Measurements from ENCODE around the gene USP6NL. TPM values are rescaled to one million over a fixed set of nuclear protein-coding genes. Genes with fewer than 3 reads are reported as not detected.

Gene USP6NL
- total RNA-seq, result 3.6 and 4.1 TPM in 2 replicates

DNA sequence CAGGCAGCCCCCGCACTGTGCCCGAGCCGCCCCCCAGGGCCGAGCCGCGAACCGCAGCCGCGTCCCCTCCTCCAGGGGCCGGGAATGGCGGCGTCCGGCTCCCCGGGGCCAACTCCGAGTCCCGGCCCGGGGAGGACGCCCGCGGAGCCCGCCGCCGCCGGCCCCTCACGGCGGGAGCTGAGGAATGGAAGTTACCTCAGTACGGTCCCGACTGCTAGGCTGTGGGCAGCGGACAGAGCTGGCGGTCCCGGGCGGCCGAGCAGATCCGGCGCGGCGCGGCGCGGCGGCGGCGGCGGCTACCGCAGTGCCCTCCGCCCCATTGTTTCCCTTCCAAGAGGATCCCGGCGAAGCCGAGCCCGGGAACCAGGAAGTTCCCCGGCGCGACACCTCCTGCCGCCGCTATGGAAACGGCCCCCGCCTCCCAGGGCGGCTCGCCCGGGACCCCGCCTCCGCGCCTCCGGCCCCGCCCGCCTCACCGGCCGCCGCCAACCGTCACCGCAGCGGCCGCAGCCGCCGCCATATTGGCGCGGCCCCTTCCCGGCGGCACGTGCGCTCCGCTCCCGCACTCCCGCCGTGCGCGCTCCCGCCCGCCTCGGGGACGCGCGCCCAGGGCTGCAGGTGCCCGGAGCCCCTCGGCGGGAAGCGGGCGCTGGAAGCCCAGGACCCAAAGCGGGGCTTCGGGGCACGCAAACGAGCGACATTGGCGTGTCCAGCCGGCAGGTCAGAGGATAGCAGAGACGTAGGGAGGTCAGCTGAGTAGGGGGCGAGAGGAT, at the start of gene USP6NL:
TSS of gene USP6NL (minus strand) at position 403 of the 773 bp plus-strand sequence. CDS start 14,016 bp downstream, outside the sequence.

Other genes starting within 250 kb of the USP6NL start
- 2.2 and 6.8 TPM in 2 replicates for gene ECHDC3, start 130.7 kb upstream of the USP6NL start, total RNA-seq
- gene PROSER2, start 211.7 kb upstream of the USP6NL start, total RNA-seq, result 0.95 and 1.2 TPM in 2 replicates